Heart left ventricle (tissue), 16 donors: ENCODE measurements around the gene C12orf57. TPM values are rescaled to one million over a fixed set of nuclear protein-coding genes. Genes with fewer than 3 reads are reported as not detected.
A peak's percentile ranks its signal among the peaks of the same experiment; 100 is the strongest.

Experiments used
- ATAC-seq, 4 donors: fragments of 200-7000 bp; cut with Tn5 transposase; one replicate each; pipeline ENCODE4 v1.9.1; 2020 to 2022; ENCODE audit warnings: moderate library complexity in 4 of 4, mild to moderate bottlenecking in 3 of 4, moderate number of reproducible peaks in 1 of 4
- DNase-seq, 5 donors: peaks; one replicate each; pipeline ENCODE4 v3.0.0-alpha.2; 2020
- H3K27ac ChIP-seq, 12 donors: fragments of 200-600 bp; sonication (generic) in 4 of 12; one replicate each; pipeline versions ENCODE4 v1.5.0 to v1.8.0; 2016 to 2022; ENCODE audit warnings: mild to moderate bottlenecking in 2 of 12
- H3K27me3 ChIP-seq, 9 donors: fragments of 200-600 bp; sonication (generic) in 2 of 9; one replicate each; pipeline versions ENCODE4 v1.5.1 to v1.8.0; 2016 to 2022; ENCODE audit warnings: mild to moderate bottlenecking in 3 of 9
- H3K36me3 ChIP-seq, 9 donors: fragments of 200-600 bp; sonication (generic) in 2 of 9; one replicate each; pipeline versions ENCODE4 v1.5.0 to v1.8.0; 2018 to 2022; ENCODE audit warnings: mild to moderate bottlenecking in 2 of 9
- H3K4me1 ChIP-seq, 12 donors: fragments of 200-600 bp; sonication (generic) in 4 of 12; one replicate each; pipeline versions ENCODE4 v1.5.0 to v1.8.0; 2016 to 2022; ENCODE audit warnings: mild to moderate bottlenecking in 3 of 12
- H3K4me3 ChIP-seq, 12 donors: fragments of 200-600 bp; sonication (generic) in 4 of 12; one replicate each; pipeline versions ENCODE4 v1.5.0 to v1.8.0; 2017 to 2022; ENCODE audit warnings: mild to moderate bottlenecking in 9 of 12, moderate library complexity in 4 of 12
- H3K9me3 ChIP-seq, 12 donors: fragments of 200-600 bp; sonication (generic) in 4 of 12; one replicate each; pipeline versions ENCODE4 v1.5.0 to v1.8.0; 2016 to 2022; ENCODE audit warnings: mild to moderate bottlenecking in 1 of 12
- POLR2A ChIP-seq, 2 donors: fragments of 450-650 bp; IDR thresholded peaks; one replicate each; pipeline ENCODE4 v1.6.1; 2017; ENCODE audit warnings: antibody characterized with exemption in 2 of 2, mild to moderate bottlenecking in 2 of 2, moderate library complexity in 2 of 2
- WGBS, 4 donors: extraction: QIAGEN DNeasy Blood & Tissue Kit in 2 of 4; methylation state at CpG; one replicate each; pipeline versions ENCODE4 v1.1.5 to v1.1.7; 2013 to 2018; 5-methylcytosine and 5-hydroxymethylcytosine counted together
- intact Hi-C, 10 donors: fragments of 100-400 bp; cut with DNase I; formaldehyde crosslinking; loops; one replicate each; pipeline versions ENCODE4 v1.11.1 to v1.14.2; 2022
- polyA plus RNA-seq, 2 donors: library from polyadenylated mRNA; stranded (reverse); fragments of 200-250 nt; gene quantifications; one replicate each; pipeline ENCODE4 v1.2.3, GENCODE V29; 2013
- total RNA-seq, 9 donors: library from RNA; depleted of rRNA in 2 of 9; stranded (reverse); fragments of >200 nt in 2 of 9; fragmentation: NEBNext Ultra II Directional in 3 of 9; extraction: Animal tissue kit (Norgen Biotek cat#: 25700) in 3 of 9; gene quantifications; one replicate each; pipeline versions ENCODE4 v1.1.0 to v1.2.4, GENCODE V29; 2016 to 2023
- TF ChIP-seq, protein P1 (sequence below), 12 donors: fragments of 200-600 bp; sonication (generic) in 4 of 12; IDR thresholded peaks; one replicate each; pipeline versions ENCODE4 v1.5.0 to v1.8.0; 2018 to 2022; ENCODE audit warnings: antibody characterized with exemption in 12 of 12, mild to moderate bottlenecking in 5 of 12
- donor health status: ischemic (EF 13 %, LVEDD 7.1; RV severe dilation, severe dysfunction).
- donor health status: healthy with polysubstance abuse.
- donor health status: DM: no; HTN: yes; CAD: no.
- donor health status: DM: no; HTN: no; CAD: no.
- donor health status: ischemic (EF 25% LVEDD 6.9; RV normal size, moderate dysfunction).
- donor health status: ischemic (EF 25% LVEDD 5.7; RV mildly dilated, moderate dysfunction).
- donor health status: healthy.
- donor health status: DM: yes; HTN: yes; CAD: no.
- donor health status: ischemic (EF 35%, LVEDD 5.7; RV mildly dilated, moderate dysfunction).
- donor health status: nonischemic (EF 11% LVEDD 7.7; RV severe dilation, severe dysfunction).
- donor health status: DM: yes; HTN: yes; CAD: no.
- donor health status: PGD.
- donor health status: ischemic (EF 29% LVEDD 5.4; RV normal size, mild dysfunction).
- donor health status: nonischemic (EF 23%, LVEDD 6.1; RV moderate dilation, normal function).

Gene C12orf57
- total and polyA plus RNA-seq, 11 donors = 108 to 460 (median 187) TPM

DNA sequence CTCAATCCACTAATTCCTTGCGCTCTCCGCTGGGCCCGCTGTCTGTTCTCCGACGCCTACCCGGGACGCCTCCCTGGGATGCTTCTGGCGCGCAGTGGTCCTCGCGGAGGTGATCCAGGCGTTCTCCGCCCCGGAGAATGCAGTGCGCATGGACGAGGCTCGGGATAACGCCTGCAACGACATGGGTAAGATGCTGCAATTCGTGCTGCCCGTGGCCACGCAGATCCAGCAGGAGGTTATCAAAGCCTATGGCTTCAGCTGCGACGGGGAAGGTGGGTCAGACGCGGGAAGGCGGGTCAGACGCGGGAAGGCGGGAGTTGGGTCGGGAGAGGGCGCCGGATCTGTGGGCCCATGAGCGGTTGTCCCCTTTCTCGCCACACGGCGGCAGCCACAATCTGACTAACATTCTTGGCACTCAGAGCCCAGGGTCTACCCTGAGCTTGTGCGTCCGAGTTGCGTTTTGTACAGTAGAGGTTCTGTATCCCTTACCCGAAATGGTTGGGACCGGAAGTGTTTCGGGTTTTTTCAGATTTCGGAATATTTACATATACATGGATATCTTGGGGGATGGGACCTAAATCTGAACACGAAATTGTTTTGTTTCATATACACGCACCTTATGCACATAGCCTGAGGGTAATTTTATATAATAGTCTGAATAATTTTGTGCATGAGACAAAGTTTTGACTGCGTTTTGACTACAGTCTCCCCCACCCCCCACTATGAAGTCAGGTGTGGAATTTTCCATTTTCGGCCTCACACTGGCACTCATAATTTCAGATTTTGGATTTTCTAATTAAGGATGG, 762 bp downstream of the C12orf57 start:
- peaks cover 0 to 42% (median 32%) of the 10 kb centered on the region in 9 donors for H3K36me3 ChIP-seq
- no peaks in the 10 kb centered on the region for H3K27me3 ChIP-seq
- peaks cover 0 to 64% (median 30%) of the 10 kb centered on the region in 12 donors for H3K4me1 ChIP-seq
- H3K4me3 ChIP-seq = peak overlapping the region; percentile 52 to 86 (median 78)
- ATAC-seq = peak; percentile 70 to 78 (median 72)
- TF ChIP-seq POLR2A (IDR thresholded peaks at IDR 0.05) = peak in 1 of 2 donors; percentile 28
- TF ChIP-seq, protein P1, sequence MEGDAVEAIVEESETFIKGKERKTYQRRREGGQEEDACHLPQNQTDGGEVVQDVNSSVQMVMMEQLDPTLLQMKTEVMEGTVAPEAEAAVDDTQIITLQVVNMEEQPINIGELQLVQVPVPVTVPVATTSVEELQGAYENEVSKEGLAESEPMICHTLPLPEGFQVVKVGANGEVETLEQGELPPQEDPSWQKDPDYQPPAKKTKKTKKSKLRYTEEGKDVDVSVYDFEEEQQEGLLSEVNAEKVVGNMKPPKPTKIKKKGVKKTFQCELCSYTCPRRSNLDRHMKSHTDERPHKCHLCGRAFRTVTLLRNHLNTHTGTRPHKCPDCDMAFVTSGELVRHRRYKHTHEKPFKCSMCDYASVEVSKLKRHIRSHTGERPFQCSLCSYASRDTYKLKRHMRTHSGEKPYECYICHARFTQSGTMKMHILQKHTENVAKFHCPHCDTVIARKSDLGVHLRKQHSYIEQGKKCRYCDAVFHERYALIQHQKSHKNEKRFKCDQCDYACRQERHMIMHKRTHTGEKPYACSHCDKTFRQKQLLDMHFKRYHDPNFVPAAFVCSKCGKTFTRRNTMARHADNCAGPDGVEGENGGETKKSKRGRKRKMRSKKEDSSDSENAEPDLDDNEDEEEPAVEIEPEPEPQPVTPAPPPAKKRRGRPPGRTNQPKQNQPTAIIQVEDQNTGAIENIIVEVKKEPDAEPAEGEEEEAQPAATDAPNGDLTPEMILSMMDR (IDR thresholded peaks at IDR 0.05) = peak; percentile 68 to 96 (median 86)
- intact Hi-C loops = loop anchor here (1.0 to 10.0 kb wide), 15 partner anchors 17 to 168 kb away; partner anchors contain the start of genes C1R (in 7 of the 10), C1RL (in 3 of the 10) and LPCAT3 (in 1 of the 10)
- DNase-seq = peak; percentile 94 to 96 (median 95)
- no peaks in the 10 kb centered on the region for H3K9me3 ChIP-seq
- H3K27ac ChIP-seq = peak overlapping the region; percentile 91 to 100 (median 98)
- WGBS, 4 donors = 2 to 3% (median 3%) methylated on average over 45 to 48 of the region's 48 CpGs

DNA sequence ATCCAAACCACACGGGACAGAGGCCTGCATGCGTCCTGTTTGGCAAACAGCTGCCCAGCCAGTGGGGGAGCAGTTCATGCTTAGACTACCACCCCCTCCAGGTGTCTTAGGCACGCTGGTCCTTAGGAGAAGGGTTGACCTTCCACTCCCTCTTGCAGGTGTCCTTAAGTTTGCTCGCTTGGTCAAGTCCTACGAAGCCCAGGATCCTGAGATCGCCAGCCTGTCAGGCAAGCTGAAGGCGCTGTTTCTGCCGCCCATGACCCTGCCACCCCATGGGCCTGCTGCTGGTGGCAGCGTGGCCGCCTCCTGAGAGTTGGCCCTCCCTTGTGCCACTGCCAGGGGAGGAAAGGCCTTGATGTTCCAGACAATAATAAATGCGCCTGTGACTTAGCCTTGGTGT, 1.8 kb downstream of the C12orf57 start:
- ATAC-seq (no peak), DNase-seq (peak in 1 of 5 donors; percentile 34)
- 83 to 86% (median 86%) methylated on average over 10 to 11 of the region's 11 CpGs for WGBS, 4 donors
- Histone ChIP-seq H3K27ac (peak overlapping the region in 6 of 12 donors; percentile 7 to 99 (median 67)), H3K36me3 (peaks cover 0 to 34% (median 25%) of the 10 kb centered on the region in 9 donors), H3K4me3 (peak overlapping the region in 3 of 12 donors; percentile 13 to 77 (median 38)), H3K27me3 (no peaks in the 10 kb centered on the region), H3K9me3 (no peaks in the 10 kb centered on the region), H3K4me1 (peaks cover 0 to 73% (median 30%) of the 10 kb centered on the region in 12 donors)
- intact Hi-C loops = loop anchor here in 9 of 10 donors (2.0 to 10.0 kb wide), 10 partner anchors 17 to 167 kb away; partner anchors contain the start of genes C1R (in 6 of the 9), C1RL (in 1 of the 9) and LPCAT3 (in 1 of the 9)
- TF ChIP-seq, protein P1 (IDR thresholded peaks at IDR 0.05) = no peak
- no peak for TF ChIP-seq POLR2A (IDR thresholded peaks at IDR 0.05)

DNA sequence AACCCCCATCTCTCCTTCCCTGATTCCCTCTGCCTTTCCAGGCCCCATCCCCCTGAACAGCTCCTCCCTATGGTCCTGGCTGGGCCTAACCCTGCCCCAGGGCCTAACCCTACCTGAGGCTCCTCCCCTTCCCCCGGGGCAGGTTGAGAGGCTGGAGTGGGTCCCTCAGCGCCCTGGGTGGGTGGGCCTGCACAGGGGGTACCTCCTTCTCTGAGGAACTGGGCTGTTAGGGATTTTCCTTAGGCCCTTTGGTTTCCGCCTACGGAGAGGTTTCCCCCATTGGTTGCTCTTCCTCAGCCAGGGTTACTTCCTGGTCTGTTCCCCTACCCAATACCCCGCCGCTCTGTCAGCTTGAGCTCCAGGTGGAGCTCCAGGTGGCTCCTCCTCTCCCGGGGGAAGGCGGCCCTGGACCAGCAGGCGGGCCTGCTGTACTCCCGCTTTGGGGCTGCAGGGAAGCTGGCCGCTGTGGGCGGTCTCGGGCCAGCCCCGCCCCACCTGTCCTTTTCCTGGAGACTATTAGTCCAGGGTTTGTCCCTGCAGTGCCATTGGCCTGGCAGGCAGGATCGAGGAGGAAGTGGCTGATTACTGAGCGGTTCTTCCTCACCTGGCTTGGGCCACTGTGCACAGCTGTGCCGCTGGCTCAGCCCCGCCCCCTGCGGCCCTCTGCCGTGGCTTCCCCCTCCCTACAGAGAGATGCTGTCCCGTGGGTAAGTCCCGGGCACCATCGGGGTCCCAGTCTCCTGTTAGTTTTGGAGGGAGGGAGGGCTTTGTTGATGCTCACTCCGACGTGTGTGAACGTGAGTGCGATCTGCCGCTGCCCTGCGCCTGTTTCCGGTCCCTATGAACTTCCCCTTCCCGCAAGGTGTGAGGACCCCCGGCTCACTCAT, 2.5 kb downstream of the C12orf57 start:
- DNase-seq = peak in 1 of 5 donors; percentile 79
- 34 to 57% (median 42%) methylated on average over 28 to 32 of the region's 32 CpGs for WGBS, 4 donors
- H3K27me3 ChIP-seq = no peaks in the 10 kb centered on the region
- no peak for TF ChIP-seq POLR2A (IDR thresholded peaks at IDR 0.05)
- TF ChIP-seq, protein P1 (IDR thresholded peaks at IDR 0.05) = no peak
- H3K9me3 ChIP-seq = no peaks in the 10 kb centered on the region
- intact Hi-C loops = loop anchor here in 7 of 10 donors (5.0 to 10.0 kb wide), 4 partner anchors 146 to 166 kb away; partner anchors contain the start of genes C1R (in 5 of the 7) and C1RL (in 1 of the 7)
- peak overlapping the region in 9 of 12 donors; percentile 7 to 99 (median 24) for H3K27ac ChIP-seq
- ATAC-seq = peak in 1 of 4 donors; percentile 0
- H3K4me1 ChIP-seq = peaks cover 0 to 78% (median 30%) of the 10 kb centered on the region in 12 donors
- peaks cover 0 to 28% (median 19%) of the 10 kb centered on the region in 9 donors for H3K36me3 ChIP-seq
- H3K4me3 ChIP-seq = peak overlapping the region in 9 of 12 donors; percentile 10 to 77 (median 26)
